Karpas-422 (cell line): Measurements from ENCODE around the gene TNFAIP1. TPM values are rescaled to one million over a fixed set of nuclear protein-coding genes. Genes with fewer than 3 reads are reported as not detected.
"Not testable (repeated sequence)": the region's sequence is repeated elsewhere in the genome, so short reads cannot be mapped to it uniquely, and the experiment has no call there.

Experiments used
- DNase-seq: peaks from one replicate; pipeline ENCODE4 v3.0.0-alpha.2; 2015
- H2AFZ ChIP-seq: fragments of 200-600 bp; sonication (generic); 2 replicates; pipeline ENCODE4 v1.6.1; 2014; ENCODE audit warnings: antibody characterized with exemption, low read length, mixed read lengths
- H3K27ac ChIP-seq: fragments of 200-600 bp; sonication (generic); 2 replicates; pipeline ENCODE4 v1.5.1; 2014; ENCODE audit warnings: mild to moderate bottlenecking, low read length, moderate library complexity
- H3K27me3 ChIP-seq: fragments of 200-600 bp; sonication (generic); 2 replicates; pipeline ENCODE4 v1.6.1; 2014; ENCODE audit warnings: low read length, mixed read lengths
- H3K36me3 ChIP-seq: fragments of 200-600 bp; sonication (generic); 2 replicates; pipeline ENCODE4 v1.6.1; 2014; ENCODE audit warnings: low read length, mixed read lengths; ENCODE audit not compliant: insufficient read depth
- H3K4me1 ChIP-seq: fragments of 200-600 bp; sonication (generic); 2 replicates; pipeline ENCODE4 v1.6.1; 2014; ENCODE audit warnings: mild to moderate bottlenecking, low read length, mixed read lengths
- H3K4me2 ChIP-seq: fragments of 200-600 bp; sonication (generic); 2 replicates; pipeline ENCODE4 v1.6.1; 2014; ENCODE audit warnings: low read length, low read depth, mild to moderate bottlenecking; ENCODE audit not compliant: poor library complexity, severe bottlenecking
- H3K4me3 ChIP-seq: fragments of 200-600 bp; sonication (generic); 2 replicates; pipeline ENCODE4 v1.5.1; 2014; ENCODE audit warnings: mild to moderate bottlenecking, antibody characterized with exemption, low read length, mixed read lengths
- H3K79me2 ChIP-seq: fragments of 200-600 bp; sonication (generic); 2 replicates; pipeline ENCODE4 v1.6.1; 2014; ENCODE audit warnings: mild to moderate bottlenecking, low read length, mixed read lengths
- H3K9ac ChIP-seq: fragments of 200-600 bp; sonication (generic); 2 replicates; pipeline ENCODE4 v1.6.0; 2014; ENCODE audit warnings: low read length
- H3K9me2 ChIP-seq: fragments of 200-600 bp; sonication (generic), shearing (Covaris generic); replicated peaks from 2 replicates; pipeline ENCODE4 v1.6.0; 2014; ENCODE audit warnings: mild to moderate bottlenecking, low read length, moderate library complexity; ENCODE audit not compliant: insufficient read depth
- H3K9me3 ChIP-seq: fragments of 300-700, 200-600 bp; sonication (generic); 2 replicates; pipeline ENCODE4 v1.6.1; 2014; ENCODE audit warnings: low read length, mixed read lengths
- H4K20me1 ChIP-seq: fragments of 200-600 bp; sonication (generic); 2 replicates; pipeline ENCODE4 v1.6.1; 2014; ENCODE audit warnings: mild to moderate bottlenecking, antibody characterized with exemption, low read length, low read depth; ENCODE audit not compliant: insufficient read depth
- total RNA-seq: library from RNA; depleted of rRNA; stranded (reverse); fragments of >200 nt; shearing (Covaris generic); gene quantifications from 2 replicates; pipeline ENCODE4 v1.2.3, GENCODE V29; 2014; ENCODE audit warnings: low replicate concordance

The TNFAIP1 gene
- total RNA-seq, 1 experiment from 2014 or later = 8.5 TPM

GRCh38 chr17:28338056-28338768 lies 2.7 kb downstream of the TNFAIP1 start:
- Histone ChIP-seq H3K9ac (no peak overlapping the region), H3K9me2 (no peaks in the 10 kb centered on the region), H3K27me3 (no peaks in the 10 kb centered on the region), H4K20me1 (no peaks in the 10 kb centered on the region), H3K27ac (no peak overlapping the region), H3K79me2 (peaks cover 48% of the 10 kb centered on the region), H3K4me2 (no peak overlapping the region), H3K4me1 (peaks cover 29% of the 10 kb centered on the region), H3K9me3 (no peaks in the 10 kb centered on the region), H3K36me3 (no peaks in the 10 kb centered on the region), H3K4me3 (no peak overlapping the region), H2AFZ (no peak overlapping the region)
- no peak for DNase-seq

GRCh38 chr17:28338769-28339212 lies 3.2 kb downstream of the TNFAIP1 start:
- peaks cover 42% of the 10 kb centered on the region for H3K79me2 ChIP-seq
- H3K9me2 ChIP-seq, H4K20me1 ChIP-seq, H3K27me3 ChIP-seq, DNase-seq, H3K9ac ChIP-seq, H2AFZ ChIP-seq, H3K9me3 ChIP-seq, H3K36me3 ChIP-seq, H3K4me2 ChIP-seq, H3K4me3 ChIP-seq, H3K27ac ChIP-seq: not testable (repeated sequence)
- H3K4me1 ChIP-seq = peaks cover 23% of the 10 kb centered on the region

GRCh38 chr17:28339431-28339830 lies 3.9 kb downstream of the TNFAIP1 start:
- Histone ChIP-seq H3K4me1 (peaks cover 17% of the 10 kb centered on the region), H3K9me3 (no peaks in the 10 kb centered on the region), H2AFZ (no peak overlapping the region), H3K27me3 (no peaks in the 10 kb centered on the region), H3K9ac (no peak overlapping the region), H4K20me1 (no peaks in the 10 kb centered on the region), H3K36me3 (no peaks in the 10 kb centered on the region), H3K27ac (no peak overlapping the region), H3K79me2 (peaks cover 36% of the 10 kb centered on the region), H3K4me2 (no peak overlapping the region), H3K4me3 (no peak overlapping the region), H3K9me2 (no peaks in the 10 kb centered on the region)
- DNase-seq = no peak

GRCh38 chr17:28340374-28340773 lies 4.8 kb downstream of the TNFAIP1 start:
- Histone ChIP-seq H2AFZ (no peak overlapping the region), H4K20me1 (no peaks in the 10 kb centered on the region), H3K9ac (no peak overlapping the region), H3K27me3 (no peaks in the 10 kb centered on the region), H3K9me3 (no peaks in the 10 kb centered on the region), H3K4me1 (peaks cover 14% of the 10 kb centered on the region), H3K79me2 (peaks cover 29% of the 10 kb centered on the region), H3K9me2 (no peaks in the 10 kb centered on the region), H3K36me3 (no peaks in the 10 kb centered on the region), H3K4me2 (no peak overlapping the region), H3K4me3 (no peak overlapping the region), H3K27ac (no peak overlapping the region)
- DNase-seq = no peak

GRCh38 chr17:28341516-28341915 lies 6.0 kb downstream of the TNFAIP1 start:
- no peak overlapping the region for H3K27ac ChIP-seq
- H3K9ac ChIP-seq = no peak overlapping the region
- no peak overlapping the region for H3K4me2 ChIP-seq
- no peaks in the 10 kb centered on the region; the same call in 1 of the 2 replicates for H3K36me3 ChIP-seq
- no peak overlapping the region for H3K4me3 ChIP-seq
- peaks cover 10% of the 10 kb centered on the region for H3K4me1 ChIP-seq
- H4K20me1 ChIP-seq = no peaks in the 10 kb centered on the region
- H3K79me2 ChIP-seq = peaks cover 20% of the 10 kb centered on the region
- no peaks in the 10 kb centered on the region for H3K9me3 ChIP-seq
- H2AFZ ChIP-seq = no peak overlapping the region
- DNase-seq = no peak
- no peaks in the 10 kb centered on the region for H3K27me3 ChIP-seq
- no peaks in the 10 kb centered on the region for H3K9me2 ChIP-seq

- Histone ChIP-seq H3K9me2 (no peaks in the 10 kb centered on the region), H3K9ac (no peak overlapping the region; the same call in 1 of the 2 replicates), H3K4me1 (peaks cover 3% of the 10 kb centered on the region; the same call in 1 of the 2 replicates), H3K9me3 (no peaks in the 10 kb centered on the region), H3K79me2 (peaks cover 12% of the 10 kb centered on the region), H3K4me3 (no peak overlapping the region), H4K20me1 (no peaks in the 10 kb centered on the region), H3K4me2 (no peak overlapping the region), H3K36me3 (no peaks in the 10 kb centered on the region; the same call in 1 of the 2 replicates), H3K27me3 (no peaks in the 10 kb centered on the region), H3K27ac (no peak overlapping the region), H2AFZ (no peak overlapping the region)
- no peak for DNase-seq
Observed at GRCh38 chr17:28342313-28342712, 6.8 kb downstream of the TNFAIP1 start.

- Histone ChIP-seq H3K79me2 (peaks cover 2% of the 10 kb centered on the region; the same call in 1 of the 2 replicates), H3K27me3 (no peaks in the 10 kb centered on the region), H3K4me1 (peaks cover 3% of the 10 kb centered on the region; the same call in 1 of the 2 replicates), H3K9ac (no peak overlapping the region), H3K4me3 (no peak overlapping the region), H2AFZ (no peak overlapping the region), H3K4me2 (no peak overlapping the region), H3K36me3 (peaks cover under 1% of the 10 kb centered on the region; the same call in 1 of the 2 replicates), H4K20me1 (no peaks in the 10 kb centered on the region), H3K9me3 (no peaks in the 10 kb centered on the region), H3K9me2 (no peaks in the 10 kb centered on the region), H3K27ac (no peak overlapping the region)
- no peak for DNase-seq
Observed at GRCh38 chr17:28343491-28343932, 8.0 kb downstream of the TNFAIP1 start.

GRCh38 chr17:28344011-28344410 lies 8.4 kb downstream of the TNFAIP1 start:
- no peak for DNase-seq
- Histone ChIP-seq H3K4me1 (peaks cover 3% of the 10 kb centered on the region; the same call in 1 of the 2 replicates), H3K4me3 (no peak overlapping the region), H4K20me1 (no peaks in the 10 kb centered on the region), H3K36me3 (peaks cover 5% of the 10 kb centered on the region; the same call in 1 of the 2 replicates), H3K9ac (no peak overlapping the region), H2AFZ (no peak overlapping the region), H3K79me2 (no peaks in the 10 kb centered on the region), H3K4me2 (no peak overlapping the region), H3K27me3 (no peaks in the 10 kb centered on the region), H3K27ac (no peak overlapping the region), H3K9me3 (no peaks in the 10 kb centered on the region), H3K9me2 (no peaks in the 10 kb centered on the region)
